Activated CD4-positive, alpha-beta memory T cell treated with anti-CD3 and anti-CD28 coated beads for 36 hours (primary cell): Measurements from ENCODE around the gene PGAM2. TPM values are rescaled to one million over a fixed set of nuclear protein-coding genes. Genes with fewer than 3 reads are reported as not detected.

Experiments
- CTCF ChIA-PET: fragments of 350-600 bp; sonication (Branson Sonifier 250); formaldehyde crosslinking; loops from one replicate; lab custom pipeline; 2021; ENCODE audit warnings: antibody characterized with exemption, inconsistent platforms; lab: Charles Lee
- POLR2A ChIA-PET: fragments of 350-600 bp; sonication (Branson Sonifier 250); formaldehyde crosslinking; loops from one replicate; lab custom pipeline; 2021; ENCODE audit warnings: antibody characterized with exemption; lab: Charles Lee
- DNase-seq: peaks from one replicate; pipeline ENCODE4 v3.0.0-alpha.2; 2020
- H3K27ac Mint-ChIP-seq: one replicate; pipeline ENCODE4 v1.8.0; 2021; ENCODE audit warnings: mixed read lengths
- H3K27me3 Mint-ChIP-seq: one replicate; pipeline ENCODE4 v1.8.0; 2021; ENCODE audit warnings: mixed read lengths
- H3K36me3 Mint-ChIP-seq: one replicate; pipeline ENCODE4 v1.8.0; 2021; ENCODE audit warnings: mixed read lengths
- H3K4me1 Mint-ChIP-seq: one replicate; pipeline ENCODE4 v1.8.0; 2021; ENCODE audit warnings: low read depth, mixed read lengths
- H3K4me3 Mint-ChIP-seq: one replicate; pipeline ENCODE4 v1.8.0; 2021; ENCODE audit warnings: mild to moderate bottlenecking, mixed read lengths
- H3K9me3 Mint-ChIP-seq: one replicate; pipeline ENCODE4 v1.8.0; 2021; ENCODE audit warnings: mixed read lengths
- intact Hi-C: fragments of 100-400 bp; cut with micrococcal nuclease; formaldehyde crosslinking; loops from one replicate; pipeline ENCODE4 v1.15.1; 2023
- total RNA-seq, 2 experiments: library from RNA; stranded (reverse); gene quantifications; one replicate each; pipeline ENCODE4 v1.2.3, GENCODE V29; 2021

PGAM2 gene
- total RNA-seq, 2 experiments from 2014 or later: 0.26 to 0.27 TPM

DNA sequence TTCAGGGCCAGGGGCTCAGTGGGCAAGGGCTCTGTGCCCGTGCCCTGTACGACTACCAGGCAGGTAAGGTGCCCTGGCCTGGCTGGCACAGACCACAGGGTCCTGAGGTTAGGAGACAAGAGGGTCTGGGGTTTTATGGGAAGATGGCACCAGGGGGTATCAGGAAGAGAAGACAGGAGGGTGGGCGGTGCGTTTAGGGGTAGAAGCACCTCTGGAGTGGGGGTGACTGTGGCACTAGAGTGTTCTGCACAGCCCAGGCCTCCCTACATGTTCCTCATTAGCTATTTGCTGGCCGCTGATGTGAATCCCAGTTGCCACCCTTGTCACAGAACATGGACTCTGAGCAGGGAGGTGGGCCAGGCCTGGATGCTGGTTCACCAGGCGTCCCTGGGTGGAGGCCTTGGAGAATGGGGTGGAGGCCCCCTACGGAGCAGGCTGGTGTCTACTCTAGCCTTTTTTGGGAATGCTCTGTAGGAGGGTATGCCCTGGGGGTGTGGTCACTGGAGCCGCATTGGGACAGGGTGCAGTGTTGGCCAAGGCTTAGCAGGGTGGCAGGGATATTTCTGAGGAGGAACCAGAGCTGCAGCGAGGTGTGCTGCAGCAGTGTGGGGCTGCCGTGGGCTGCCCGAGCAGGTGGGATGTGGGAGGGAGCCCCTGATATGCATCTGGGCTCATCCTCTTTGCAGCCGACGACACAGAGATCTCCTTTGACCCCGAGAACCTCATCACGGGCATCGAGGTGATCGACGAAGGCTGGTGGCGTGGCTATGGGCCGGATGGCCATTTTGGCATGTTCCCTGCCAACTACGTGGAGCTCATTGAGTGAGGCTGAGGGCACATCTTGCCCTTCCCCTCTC lies 5.0 kb downstream of the PGAM2 start:
- Mint-ChIP-seq H3K27me3 (no peaks in the 10 kb centered on the region), H3K9me3 (no peaks in the 10 kb centered on the region), H3K4me3 (no peak overlapping the region), H3K36me3 (peaks cover 43% of the 10 kb centered on the region), H3K4me1 (peaks cover 12% of the 10 kb centered on the region), H3K27ac (no peak overlapping the region)
- DNase-seq: no peak
- POLR2A ChIA-PET: no interaction called here
- CTCF ChIA-PET: interaction anchor here (0.6 kb wide), 1 partner anchor 514 kb away, joined by 4 read pairs; no protein-coding TSS in a partner anchor
- intact Hi-C loops: no loop called here

DNA sequence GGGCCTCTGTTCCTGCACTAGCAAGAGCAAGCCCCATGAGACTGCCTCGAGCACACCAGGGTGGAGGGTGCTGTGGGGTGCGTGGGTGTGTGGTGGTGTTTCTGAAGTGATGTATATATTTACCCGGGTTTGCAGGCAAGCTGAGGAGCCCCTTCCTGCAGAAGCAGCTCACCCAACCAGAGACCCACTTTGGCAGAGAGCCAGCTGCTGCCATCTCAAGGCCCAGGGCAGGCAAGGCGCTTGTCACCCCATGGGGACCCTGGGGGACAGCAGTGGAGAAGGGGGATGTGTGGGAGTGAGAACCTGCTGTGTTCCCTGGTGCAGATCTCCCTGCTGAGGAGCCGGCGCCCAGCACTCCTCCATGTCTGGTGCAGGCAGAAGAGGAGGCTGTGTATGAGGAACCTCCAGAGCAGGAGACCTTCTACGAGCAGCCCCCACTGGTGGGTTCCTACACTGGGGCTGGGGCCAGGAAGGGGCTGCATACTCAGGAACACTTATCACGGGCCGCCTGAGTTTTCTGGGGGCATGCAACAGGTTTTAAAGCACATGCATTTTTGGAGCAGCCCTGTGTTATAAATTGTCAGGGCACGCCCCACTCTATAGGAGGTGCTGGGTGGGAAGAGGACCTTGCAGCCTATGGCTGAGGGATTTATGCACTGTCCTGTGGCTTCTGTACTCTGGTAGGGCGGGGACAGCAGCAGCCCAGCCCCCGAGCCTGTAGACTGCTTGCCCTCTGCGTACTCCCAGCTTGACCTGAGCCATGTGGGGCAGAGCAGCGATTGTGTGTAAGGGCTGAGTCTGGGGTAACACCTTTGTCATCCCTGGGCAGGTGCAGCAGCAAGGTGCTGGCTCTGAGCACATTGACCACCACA lies 5.9 kb downstream of the PGAM2 start:
- no peaks in the 10 kb centered on the region for H3K27me3 Mint-ChIP-seq
- peaks cover 8% of the 10 kb centered on the region for H3K4me1 Mint-ChIP-seq
- intact Hi-C loops: no loop called here
- POLR2A ChIA-PET: no interaction called here
- no peak for DNase-seq
- no peak overlapping the region for H3K4me3 Mint-ChIP-seq
- H3K27ac Mint-ChIP-seq: no peak overlapping the region
- CTCF ChIA-PET: no interaction called here
- H3K36me3 Mint-ChIP-seq: peaks cover 47% of the 10 kb centered on the region
- H3K9me3 Mint-ChIP-seq: no peaks in the 10 kb centered on the region

DNA sequence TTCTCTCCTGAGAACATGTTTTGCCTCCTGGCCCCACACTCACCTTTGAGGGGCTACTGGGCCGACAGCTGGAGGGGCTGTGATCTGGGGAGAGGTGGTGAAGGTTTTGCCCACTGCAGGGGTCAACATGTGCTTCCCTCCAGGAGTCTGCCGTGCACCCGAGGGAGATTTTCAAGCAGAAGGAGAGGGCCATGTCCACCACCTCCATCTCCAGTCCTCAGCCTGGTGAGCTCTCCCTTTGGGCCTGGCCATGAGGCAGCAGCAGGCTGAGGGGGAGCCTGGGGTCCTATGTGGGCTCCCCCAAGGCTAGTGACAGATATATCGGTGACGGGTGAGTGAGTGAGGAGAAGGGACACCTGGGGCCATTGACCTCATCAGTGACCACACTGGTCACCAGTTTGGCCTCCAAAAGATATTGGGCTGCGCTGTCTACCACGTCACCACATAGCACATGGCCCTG lies 6.6 kb downstream of the PGAM2 start:
- H3K4me3 Mint-ChIP-seq: no peak overlapping the region
- POLR2A ChIA-PET: no interaction called here
- no peak for DNase-seq
- no peaks in the 10 kb centered on the region for H3K27me3 Mint-ChIP-seq
- H3K36me3 Mint-ChIP-seq: peaks cover 47% of the 10 kb centered on the region
- no peak overlapping the region for H3K27ac Mint-ChIP-seq
- peaks cover 2% of the 10 kb centered on the region for H3K4me1 Mint-ChIP-seq
- H3K9me3 Mint-ChIP-seq: no peaks in the 10 kb centered on the region
- CTCF ChIA-PET: no interaction called here
- intact Hi-C loops: no loop called here

DNA sequence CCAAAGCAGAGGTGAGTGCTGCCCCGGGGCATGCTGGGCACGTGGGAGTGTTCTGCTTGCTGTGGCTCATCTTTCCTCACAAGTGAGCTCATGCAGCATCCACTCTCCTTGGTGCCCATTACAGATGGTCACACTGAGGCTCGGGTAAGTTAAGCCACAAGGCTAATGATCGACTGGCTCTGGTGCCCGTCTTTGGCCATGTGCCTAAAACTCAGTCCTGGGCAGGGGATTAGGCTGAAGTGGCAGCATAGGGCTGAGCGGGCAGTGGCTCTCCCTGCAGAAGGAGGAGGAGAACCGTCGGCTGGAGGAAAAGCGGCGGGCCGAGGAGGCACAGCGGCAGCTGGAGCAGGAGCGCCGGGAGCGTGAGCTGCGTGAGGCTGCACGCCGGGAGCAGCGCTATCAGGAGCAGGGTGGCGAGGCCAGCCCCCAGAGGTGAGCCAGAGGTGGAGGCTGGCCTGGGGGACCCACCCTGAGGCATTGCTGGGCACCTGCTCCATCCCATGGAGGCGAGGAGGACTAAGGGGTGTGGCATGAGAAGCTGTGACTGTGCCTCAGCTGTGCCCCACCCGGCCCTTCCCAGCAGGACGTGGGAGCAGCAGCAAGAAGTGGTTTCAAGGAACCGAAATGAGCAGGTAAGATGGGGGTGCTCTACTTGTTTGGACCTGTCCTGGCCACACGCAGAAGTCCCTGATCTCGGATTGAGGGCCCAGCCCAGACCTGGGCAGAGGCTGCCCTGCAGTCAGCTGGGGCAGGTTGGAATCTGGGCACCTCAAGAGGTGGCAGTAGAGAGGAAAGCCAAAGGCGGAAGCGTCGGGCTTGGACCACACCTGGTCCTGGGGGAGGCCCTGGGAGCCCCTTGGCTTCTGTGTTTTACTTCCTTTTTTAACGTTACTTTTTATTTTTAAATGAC lies 7.3 kb downstream of the PGAM2 start:
- intact Hi-C loops: no loop called here
- Mint-ChIP-seq H3K36me3 (peaks cover 47% of the 10 kb centered on the region), H3K4me3 (no peak overlapping the region), H3K27me3 (no peaks in the 10 kb centered on the region), H3K4me1 (peaks cover 2% of the 10 kb centered on the region), H3K9me3 (no peaks in the 10 kb centered on the region), H3K27ac (no peak overlapping the region)
- no peak for DNase-seq
- ChIA-PET POLR2A (no interaction called here), CTCF (no interaction called here)

DNA sequence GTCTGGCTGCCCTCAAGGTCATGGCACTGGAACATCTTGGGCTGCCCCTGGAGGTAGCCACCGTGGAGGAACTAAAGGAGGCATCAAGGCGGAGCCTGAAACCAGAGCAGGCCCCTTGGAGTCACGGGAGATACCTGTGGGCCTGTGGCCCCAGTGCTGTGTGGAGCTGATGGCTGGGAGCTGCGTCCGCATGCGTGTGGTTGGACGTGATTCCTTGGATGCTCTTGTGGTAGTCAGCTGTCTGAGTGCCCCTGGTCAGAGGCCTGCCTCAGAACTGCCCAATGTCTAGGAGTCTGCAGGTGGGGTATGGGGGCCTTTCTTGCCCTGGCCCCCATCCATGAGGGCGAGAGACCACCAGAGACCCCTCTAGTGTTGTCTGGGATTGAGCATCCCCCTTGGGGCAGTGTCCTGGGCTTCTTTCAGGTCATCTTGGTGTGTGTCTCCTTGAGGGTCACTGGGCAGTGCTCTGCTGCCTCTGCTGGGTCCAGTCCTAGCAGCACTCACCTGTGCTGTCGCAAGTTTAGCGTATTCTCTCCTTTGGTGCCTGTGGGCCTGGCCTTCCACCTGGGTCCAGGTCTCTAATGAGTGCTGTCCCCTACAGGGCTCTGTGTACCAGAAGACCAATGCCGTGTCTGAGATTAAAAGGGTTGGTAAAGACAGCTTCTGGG lies 8.1 kb downstream of the PGAM2 start:
- intact Hi-C loops: no loop called here
- no peak overlapping the region for H3K27ac Mint-ChIP-seq
- H3K36me3 Mint-ChIP-seq: peaks cover 53% of the 10 kb centered on the region
- ChIA-PET POLR2A (no interaction called here), CTCF (no interaction called here)
- H3K4me3 Mint-ChIP-seq: no peak overlapping the region
- DNase-seq: no peak
- no peaks in the 10 kb centered on the region for H3K27me3 Mint-ChIP-seq
- peaks cover 5% of the 10 kb centered on the region for H3K4me1 Mint-ChIP-seq
- H3K9me3 Mint-ChIP-seq: no peaks in the 10 kb centered on the region

DNA sequence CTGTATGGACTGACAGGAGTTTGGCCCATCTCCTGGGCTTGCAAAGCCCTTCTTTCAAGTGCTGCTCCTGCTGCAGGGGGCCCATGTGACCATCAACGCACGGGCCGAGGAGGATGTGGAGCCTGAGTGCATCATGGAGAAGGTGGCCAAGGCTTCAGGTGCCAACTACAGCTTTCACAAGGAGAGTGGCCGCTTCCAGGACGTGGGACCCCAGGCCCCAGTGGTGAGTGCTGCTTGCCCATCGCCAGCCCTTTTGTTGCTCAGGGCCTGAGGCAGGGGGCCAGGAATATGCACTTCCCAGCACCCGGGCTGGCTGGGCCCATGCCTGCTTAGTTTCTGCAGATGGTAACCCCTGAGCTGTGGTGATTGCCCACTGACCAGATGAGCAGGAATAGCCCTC lies 8.7 kb downstream of the PGAM2 start:
- ChIA-PET POLR2A (no interaction called here), CTCF (no interaction called here)
- Mint-ChIP-seq H3K27me3 (no peaks in the 10 kb centered on the region), H3K9me3 (no peaks in the 10 kb centered on the region), H3K36me3 (peaks cover 57% of the 10 kb centered on the region), H3K4me3 (no peak overlapping the region), H3K27ac (no peak overlapping the region), H3K4me1 (peaks cover 10% of the 10 kb centered on the region)
- intact Hi-C loops: no loop called here
- peak; percentile 6 for DNase-seq

DNA sequence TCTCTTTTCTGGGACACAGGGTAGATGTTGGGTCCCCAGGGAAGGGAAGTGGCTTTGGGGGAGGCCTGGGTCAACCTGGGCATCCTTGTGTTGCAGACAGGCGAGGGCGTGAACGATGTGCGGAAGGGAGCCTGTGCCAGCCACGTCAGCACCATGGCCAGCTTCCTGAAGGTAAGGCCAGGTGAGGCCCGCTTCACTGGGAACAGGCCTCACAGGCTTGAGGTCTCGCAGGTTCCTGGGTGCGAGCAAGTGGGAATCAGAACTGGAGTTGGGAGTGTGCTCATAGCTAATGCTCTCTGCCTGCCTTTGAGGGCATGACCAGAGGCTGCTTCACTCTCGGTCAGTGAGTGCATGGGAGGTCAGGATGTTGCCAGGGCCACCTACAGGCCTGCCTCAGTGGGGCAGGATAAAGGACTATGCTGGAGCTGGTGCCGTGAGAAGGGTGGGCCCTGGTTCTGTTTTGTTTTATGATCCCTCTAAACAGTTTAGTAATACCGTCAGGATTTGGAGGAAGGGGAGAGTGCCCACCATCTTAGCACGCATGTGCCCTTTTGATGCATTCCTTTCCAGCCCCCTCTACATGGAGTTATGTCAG lies 12.5 kb downstream of the PGAM2 start:
- CTCF ChIA-PET: interaction anchor here (0.7 to 1.6 kb wide), 3 partner anchors 9 to 19 kb away, joined by 3 to 5 read pairs (median 4); partner anchors contain the start of gene DBNL
- no peaks in the 10 kb centered on the region for H3K9me3 Mint-ChIP-seq
- no peak overlapping the region for H3K27ac Mint-ChIP-seq
- H3K4me3 Mint-ChIP-seq: no peak overlapping the region
- H3K27me3 Mint-ChIP-seq: no peaks in the 10 kb centered on the region
- intact Hi-C loops: no loop called here
- peaks cover 40% of the 10 kb centered on the region for H3K4me1 Mint-ChIP-seq
- POLR2A ChIA-PET: interaction anchor here (0.9 to 1.0 kb wide), 2 partner anchors 9 to 11 kb away, joined by 3 read pairs; partner anchors contain the start of gene DBNL
- peaks cover 54% of the 10 kb centered on the region for H3K36me3 Mint-ChIP-seq
- no peak for DNase-seq

DNA sequence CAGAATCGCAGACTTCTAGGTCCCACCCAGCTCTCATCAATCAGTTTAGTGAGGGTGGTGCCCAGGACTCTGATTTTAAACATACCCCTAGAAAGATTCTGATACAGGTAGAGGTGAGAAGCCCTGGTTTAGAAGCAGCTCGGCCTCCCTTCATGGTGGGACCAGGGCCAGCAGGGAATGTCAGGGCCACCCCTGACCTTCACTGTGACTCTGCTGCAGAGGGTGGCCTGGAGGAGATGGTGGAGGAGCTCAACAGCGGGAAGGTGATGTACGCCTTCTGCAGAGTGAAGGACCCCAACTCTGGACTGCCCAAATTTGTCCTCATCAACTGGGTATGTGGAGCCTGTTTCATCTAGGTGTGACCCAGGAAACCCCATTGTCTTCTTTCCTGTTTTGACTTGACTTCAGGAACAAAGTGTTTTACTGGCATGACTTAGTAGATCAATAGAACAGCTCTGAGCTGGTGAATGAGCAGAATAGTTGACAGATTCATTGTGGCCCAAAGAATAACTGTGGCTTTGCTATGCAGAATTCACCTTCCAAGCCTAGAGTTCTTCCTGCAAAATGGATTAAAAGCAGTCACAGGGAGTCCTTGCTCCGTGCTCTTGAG lies 13.7 kb downstream of the PGAM2 start:
- intact Hi-C loops: no loop called here
- ChIA-PET POLR2A (no interaction called here), CTCF (interaction anchor here (1.2 to 1.6 kb wide), 2 partner anchors 21 to 24 kb away, joined by 3 to 5 read pairs; no protein-coding TSS in a partner anchor)
- H3K27me3 Mint-ChIP-seq: no peaks in the 10 kb centered on the region
- peak overlapping the region; percentile 73 for H3K27ac Mint-ChIP-seq
- DNase-seq: no peak
- H3K4me3 Mint-ChIP-seq: no peak overlapping the region
- H3K4me1 Mint-ChIP-seq: peaks cover 50% of the 10 kb centered on the region
- H3K9me3 Mint-ChIP-seq: no peaks in the 10 kb centered on the region
- H3K36me3 Mint-ChIP-seq: peaks cover 54% of the 10 kb centered on the region

DNA sequence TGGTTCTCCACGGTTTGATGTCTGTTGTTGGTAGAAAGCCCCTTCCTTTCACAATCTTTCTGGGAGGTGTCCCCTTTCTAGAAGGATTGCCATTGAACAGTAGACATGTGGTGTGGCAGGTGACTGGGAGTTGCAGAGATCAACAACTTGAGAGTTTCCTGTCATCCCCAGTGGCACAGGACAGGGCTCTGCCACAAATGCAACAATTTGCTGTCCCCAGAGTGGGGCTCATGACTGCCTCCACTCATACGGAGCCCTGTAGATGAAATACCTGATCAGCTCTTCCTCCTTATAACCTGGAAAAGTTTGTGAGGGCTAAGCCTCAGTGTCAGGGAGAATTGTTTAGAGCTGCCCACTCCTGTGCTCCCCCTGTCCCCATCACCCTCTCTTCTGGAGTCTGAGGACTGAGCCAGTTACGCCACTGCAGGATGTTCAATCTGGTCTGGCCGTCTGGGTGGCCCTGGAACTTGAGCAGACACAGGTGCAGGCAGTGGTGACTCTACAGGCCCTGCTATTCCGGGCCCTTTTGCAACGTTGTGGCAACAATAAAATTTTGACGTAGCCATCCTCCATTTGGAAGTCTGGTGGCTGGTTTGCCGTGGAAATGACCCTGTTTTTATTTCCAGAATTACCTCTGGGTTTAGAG lies 14.3 kb downstream of the PGAM2 start:
- Mint-ChIP-seq H3K4me1 (peaks cover 57% of the 10 kb centered on the region), H3K36me3 (peaks cover 55% of the 10 kb centered on the region), H3K9me3 (no peaks in the 10 kb centered on the region), H3K4me3 (no peak overlapping the region), H3K27me3 (no peaks in the 10 kb centered on the region), H3K27ac (peak overlapping the region; percentile 73)
- CTCF ChIA-PET: interaction anchor here (1.1 to 1.6 kb wide), 3 partner anchors 21 to 24 kb away, joined by 3 to 5 read pairs (median 4); no protein-coding TSS in a partner anchor
- no peak for DNase-seq
- intact Hi-C loops: no loop called here
- POLR2A ChIA-PET: no interaction called here
